ENCODE results near the gene VIPR1.

The VIPR1 gene

GRCh38 chr3:42525736-42526345, 23.4 kb downstream of the VIPR1 start:
- Histone ChIP-seq H3K27ac (no peak overlapping the region), H3K79me2 (ENCODE audit: insufficient read depth, low read depth) (no peaks in the 10 kb centered on the region), H3K36me3 (ENCODE audit: insufficient read depth) (no peaks in the 10 kb centered on the region), H4K20me1 (ENCODE audit: insufficient read depth) (no peaks in the 10 kb centered on the region), H3K27me3 (ENCODE audit: insufficient read depth, low read depth) (no peaks in the 10 kb centered on the region), H3K4me1 (ENCODE audit: low read depth, poor library complexity, severe bottlenecking) (no peaks in the 10 kb centered on the region), H2AFZ (ENCODE audit: low read depth) (no peak overlapping the region), H3K4me3 (IDR thresholded peaks at IDR 0.05; ENCODE audit: insufficient read depth, low read depth, low read length) (no peak overlapping the region), H3K4me2 (no peak overlapping the region), H3K9ac (no peak overlapping the region)
- TF ChIP-seq CTCF (conservative IDR thresholded peaks at IDR 0.05; ENCODE audit: low read depth, low read length), result no peak

- Histone ChIP-seq H4K20me1 (ENCODE audit: insufficient read depth) (no peaks in the 10 kb centered on the region), H3K9ac (no peak overlapping the region), H3K36me3 (ENCODE audit: insufficient read depth) (no peaks in the 10 kb centered on the region), H3K4me3 (IDR thresholded peaks at IDR 0.05; ENCODE audit: insufficient read depth, low read depth, low read length) (no peak overlapping the region), H3K4me2 (no peak overlapping the region), H3K27ac (no peak overlapping the region), H3K27me3 (ENCODE audit: insufficient read depth, low read depth) (no peaks in the 10 kb centered on the region), H2AFZ (ENCODE audit: low read depth) (no peak overlapping the region), H3K79me2 (ENCODE audit: insufficient read depth, low read depth) (no peaks in the 10 kb centered on the region), H3K4me1 (ENCODE audit: low read depth, poor library complexity, severe bottlenecking) (no peaks in the 10 kb centered on the region)
- TF ChIP-seq CTCF (conservative IDR thresholded peaks at IDR 0.05; ENCODE audit: low read depth, low read length), result no peak
These were observed 24.3 kb downstream of the VIPR1 start for GRCh38 chr3:42526616-42527367.

- H3K9ac ChIP-seq, result no peak overlapping the region
- H3K79me2 ChIP-seq (ENCODE audit: insufficient read depth, low read depth), result no peaks in the 10 kb centered on the region
- no peak overlapping the region for H3K4me2 ChIP-seq
- no peak overlapping the region for H3K4me3 ChIP-seq (IDR thresholded peaks at IDR 0.05; ENCODE audit: insufficient read depth, low read depth, low read length)
- no peaks in the 10 kb centered on the region for H3K4me1 ChIP-seq (ENCODE audit: low read depth, poor library complexity, severe bottlenecking)
- H4K20me1 ChIP-seq (ENCODE audit: insufficient read depth), result no peaks in the 10 kb centered on the region
- H3K27me3 ChIP-seq (ENCODE audit: insufficient read depth, low read depth), result no peaks in the 10 kb centered on the region
- H2AFZ ChIP-seq (ENCODE audit: low read depth), result no peak overlapping the region
- H3K27ac ChIP-seq, result no peak overlapping the region
- no peak for TF ChIP-seq CTCF (conservative IDR thresholded peaks at IDR 0.05; ENCODE audit: low read depth, low read length)
- H3K36me3 ChIP-seq (ENCODE audit: insufficient read depth), result no peaks in the 10 kb centered on the region
These were observed 25.0 kb downstream of the VIPR1 start for GRCh38 chr3:42527368-42527917.

GRCh38 chr3:42529468-42529867, 27.0 kb downstream of the VIPR1 start:
- no peak for TF ChIP-seq CTCF (conservative IDR thresholded peaks at IDR 0.05; ENCODE audit: low read depth, low read length)
- Histone ChIP-seq H3K4me2 (no peak overlapping the region), H3K36me3 (ENCODE audit: insufficient read depth) (no peaks in the 10 kb centered on the region), H3K4me3 (IDR thresholded peaks at IDR 0.05; ENCODE audit: insufficient read depth, low read depth, low read length) (no peak overlapping the region), H3K4me1 (ENCODE audit: low read depth, poor library complexity, severe bottlenecking) (no peaks in the 10 kb centered on the region), H3K27ac (no peak overlapping the region), H3K79me2 (ENCODE audit: insufficient read depth, low read depth) (no peaks in the 10 kb centered on the region), H3K27me3 (ENCODE audit: insufficient read depth, low read depth) (no peaks in the 10 kb centered on the region), H4K20me1 (ENCODE audit: insufficient read depth) (no peaks in the 10 kb centered on the region), H3K9ac (no peak overlapping the region), H2AFZ (ENCODE audit: low read depth) (no peak overlapping the region)

Data from KMS-11 (cell line).